Type B pancreatic cell (in vitro differentiated cells): ENCODE data around the gene JAKMIP2. TPM values are rescaled to one million over a fixed set of nuclear protein-coding genes. Genes with fewer than 3 reads are reported as not detected.

Experiments used
- DNase-seq: peaks from one replicate; pipeline ENCODE4 v3.0.0; 2021; ENCODE audit warnings: mixed read lengths; ENCODE audit not compliant: unreplicated experiment; ENCODE audit errors: extremely low spot score
- H3K27ac Mint-ChIP-seq: 2 replicates; pipeline ENCODE4 v1.8.0; 2021; ENCODE audit warnings: mild to moderate bottlenecking, mixed read lengths
- H3K27me3 Mint-ChIP-seq: 2 replicates; pipeline ENCODE4 v1.8.0; 2021; ENCODE audit warnings: mixed read lengths
- H3K36me3 Mint-ChIP-seq: 2 replicates; pipeline ENCODE4 v1.8.0; 2021; ENCODE audit warnings: mixed read lengths
- H3K4me1 Mint-ChIP-seq: one replicate; pipeline ENCODE4 v1.8.0; 2021; ENCODE audit warnings: mixed read lengths; ENCODE audit not compliant: unreplicated experiment
- H3K4me3 Mint-ChIP-seq: 2 replicates; pipeline ENCODE4 v1.8.0; 2021; ENCODE audit warnings: mild to moderate bottlenecking, mixed read lengths
- H3K9me3 Mint-ChIP-seq: 2 replicates; pipeline ENCODE4 v1.8.0; 2021; ENCODE audit warnings: mixed read lengths
- CTCF ChIP-seq: fragments of 200-600 bp; sonication (generic); conservative IDR thresholded peaks from 2 replicates; pipeline ENCODE4 v1.5.0; 2021; ENCODE audit warnings: antibody characterized with exemption, mild to moderate bottlenecking
- total RNA-seq: library from RNA; stranded (reverse); gene quantifications from 2 replicates; pipeline ENCODE4 v1.2.1, GENCODE V29; 2021; ENCODE audit warnings: low replicate concordance

The JAKMIP2 gene
- total RNA-seq, 1 donor from 2014 or later = 13.8 TPM

GRCh38 chr5:147691130-147691529 lies 91.4 kb downstream of the JAKMIP2 start:
- H3K4me1 Mint-ChIP-seq = peaks cover 16% of the 10 kb centered on the region
- no peaks in the 10 kb centered on the region for H3K9me3 Mint-ChIP-seq
- no peak overlapping the region for H3K27ac Mint-ChIP-seq
- no peaks in the 10 kb centered on the region for H3K36me3 Mint-ChIP-seq
- no peak for DNase-seq
- TF ChIP-seq CTCF = no peak
- no peak overlapping the region for H3K4me3 Mint-ChIP-seq
- no peaks in the 10 kb centered on the region for H3K27me3 Mint-ChIP-seq

- DNase-seq = no peak
- H3K36me3 Mint-ChIP-seq = no peaks in the 10 kb centered on the region
Observed at GRCh38 chr5:147690595-147690994, 91.9 kb downstream of the JAKMIP2 start.

GRCh38 chr5:147689426-147689825 lies 93.1 kb downstream of the JAKMIP2 start:
- no peak overlapping the region for H3K4me3 Mint-ChIP-seq
- no peaks in the 10 kb centered on the region for H3K27me3 Mint-ChIP-seq
- H3K4me1 Mint-ChIP-seq = peaks cover 16% of the 10 kb centered on the region
- TF ChIP-seq CTCF = no peak
- no peaks in the 10 kb centered on the region for H3K9me3 Mint-ChIP-seq
- DNase-seq = no peak
- H3K27ac Mint-ChIP-seq = no peak overlapping the region
- no peaks in the 10 kb centered on the region for H3K36me3 Mint-ChIP-seq

More at GRCh38 chr5:147690595-147690994, 91.9 kb downstream of the JAKMIP2 start:
- H3K4me1 Mint-ChIP-seq = peaks cover 16% of the 10 kb centered on the region
- H3K4me3 Mint-ChIP-seq = no peak overlapping the region
- no peak overlapping the region for H3K27ac Mint-ChIP-seq
- TF ChIP-seq CTCF = peak; percentile 19
- H3K27me3 Mint-ChIP-seq = no peaks in the 10 kb centered on the region
- H3K9me3 Mint-ChIP-seq = no peaks in the 10 kb centered on the region

GRCh38 chr5:147688656-147689356 lies 93.7 kb downstream of the JAKMIP2 start:
- TF ChIP-seq CTCF = no peak
- H3K4me3 Mint-ChIP-seq = no peak overlapping the region
- DNase-seq = no peak
- H3K36me3 Mint-ChIP-seq = no peaks in the 10 kb centered on the region
- H3K27me3 Mint-ChIP-seq = no peaks in the 10 kb centered on the region
- no peaks in the 10 kb centered on the region for H3K9me3 Mint-ChIP-seq
- H3K4me1 Mint-ChIP-seq = peaks cover 16% of the 10 kb centered on the region
- no peak overlapping the region for H3K27ac Mint-ChIP-seq

GRCh38 chr5:147687118-147687517 lies 95.4 kb downstream of the JAKMIP2 start:
- Mint-ChIP-seq H3K27ac (no peak overlapping the region), H3K4me1 (peaks cover 16% of the 10 kb centered on the region), H3K9me3 (no peaks in the 10 kb centered on the region), H3K36me3 (no peaks in the 10 kb centered on the region), H3K27me3 (no peaks in the 10 kb centered on the region), H3K4me3 (no peak overlapping the region)
- no peak for TF ChIP-seq CTCF
- DNase-seq = no peak
